SK-MEL-5 (cell line): ENCODE results near the gene TSFM. TPM values are rescaled to one million over a fixed set of nuclear protein-coding genes. Genes with fewer than 3 reads are reported as not detected.
A peak's percentile ranks its signal among the peaks of the same experiment; 100 is the strongest.

ENCODE experiments used
- DNase-seq: peaks from one replicate; pipeline ENCODE4 v3.0.0-alpha.2; 2016; ENCODE audit warnings: low read depth, low spot score
- in situ Hi-C: cut with HindIII; loops from 2 replicates; pipeline ENCODE4 v1.10.0; 2016; ENCODE audit warnings: low sequenced_read_pairs, high pct_unique_total_duplicates, low pct_unique_long_range_greater_than_20kb
- total RNA-seq: library from RNA; depleted of rRNA; stranded (reverse); fragments of >200 nt; shearing (Covaris generic); gene quantifications from 2 replicates; pipeline ENCODE4 v1.2.3, GENCODE V29; 2014

Gene TSFM
- total RNA-seq, 1 experiment from 2014 or later = 77.3 TPM

DNA sequence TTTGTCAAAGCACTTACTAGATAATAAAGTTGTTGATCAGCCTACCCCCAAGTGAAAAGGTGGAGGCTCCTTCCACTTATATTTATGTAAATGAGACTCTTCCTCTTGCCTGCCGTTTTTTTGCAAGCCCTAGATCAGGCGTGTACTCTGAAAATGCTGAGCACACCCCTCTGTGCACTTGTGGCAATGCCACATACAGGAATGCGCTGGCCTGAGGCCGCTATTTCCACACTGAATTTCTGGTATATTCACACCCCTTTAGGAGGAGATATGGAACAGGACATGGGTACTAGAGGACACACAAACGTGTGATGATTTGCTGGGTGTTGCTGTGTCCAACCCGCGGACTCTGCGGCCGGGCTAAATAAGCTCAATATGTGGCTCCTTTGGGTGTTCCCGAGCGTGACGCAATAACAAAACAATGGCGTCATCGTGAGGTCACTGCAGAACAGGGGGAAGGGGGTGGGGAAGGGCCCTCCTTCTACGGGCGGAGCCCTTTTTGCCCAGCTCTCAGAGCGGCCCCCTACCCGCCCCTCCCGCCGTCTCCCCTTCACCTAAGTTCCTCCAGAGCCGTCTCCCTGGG, 38.3 kb upstream of the TSFM start:
- DNase-seq = no peak
- in situ Hi-C loops = no loop called here

- DNase-seq = peak; percentile 99
- in situ Hi-C loops = no loop called here
Measured at GRCh38 chr12:57744777-57745484, 37.7 kb upstream of the TSFM start, which contains the start of gene TSPAN31. Gene TSPAN31 (plus strand): TSS chr12:57745039. CDS start chr12:57745155, 116 bp downstream.

DNA sequence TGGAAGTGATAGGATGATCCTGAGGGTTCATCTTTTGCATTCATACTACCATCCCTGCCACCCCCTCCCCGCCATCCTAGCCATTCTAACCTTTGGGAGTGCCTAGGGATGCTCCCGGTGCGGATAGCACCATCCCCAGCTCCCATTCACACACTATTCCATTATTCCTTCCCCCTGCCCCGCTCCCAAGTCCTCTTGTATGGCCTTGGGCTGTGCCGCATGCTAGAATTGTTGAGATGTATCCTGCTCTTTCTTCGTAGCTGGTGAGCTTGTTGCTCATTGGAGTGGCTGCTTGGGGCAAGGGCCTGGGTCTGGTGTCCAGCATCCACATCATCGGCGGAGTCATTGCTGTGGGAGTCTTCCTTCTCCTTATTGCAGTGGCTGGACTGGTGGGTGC, 37.1 kb upstream of the TSFM start:
- in situ Hi-C loops = no loop called here
- peak; percentile 49 for DNase-seq

GRCh38 chr12:57746025-57746424, 36.6 kb upstream of the TSFM start:
- in situ Hi-C loops = no loop called here
- DNase-seq = no peak

- no peak for DNase-seq
- in situ Hi-C loops = no loop called here
Measured at GRCh38 chr12:57749061-57749460, 33.5 kb upstream of the TSFM start.

GRCh38 chr12:57750561-57751431, 31.8 kb upstream of the TSFM start:
- in situ Hi-C loops = no loop called here
- no peak for DNase-seq

GRCh38 chr12:57751432-57751787, 31.2 kb upstream of the TSFM start:
- DNase-seq = no peak
- in situ Hi-C loops = no loop called here

DNA sequence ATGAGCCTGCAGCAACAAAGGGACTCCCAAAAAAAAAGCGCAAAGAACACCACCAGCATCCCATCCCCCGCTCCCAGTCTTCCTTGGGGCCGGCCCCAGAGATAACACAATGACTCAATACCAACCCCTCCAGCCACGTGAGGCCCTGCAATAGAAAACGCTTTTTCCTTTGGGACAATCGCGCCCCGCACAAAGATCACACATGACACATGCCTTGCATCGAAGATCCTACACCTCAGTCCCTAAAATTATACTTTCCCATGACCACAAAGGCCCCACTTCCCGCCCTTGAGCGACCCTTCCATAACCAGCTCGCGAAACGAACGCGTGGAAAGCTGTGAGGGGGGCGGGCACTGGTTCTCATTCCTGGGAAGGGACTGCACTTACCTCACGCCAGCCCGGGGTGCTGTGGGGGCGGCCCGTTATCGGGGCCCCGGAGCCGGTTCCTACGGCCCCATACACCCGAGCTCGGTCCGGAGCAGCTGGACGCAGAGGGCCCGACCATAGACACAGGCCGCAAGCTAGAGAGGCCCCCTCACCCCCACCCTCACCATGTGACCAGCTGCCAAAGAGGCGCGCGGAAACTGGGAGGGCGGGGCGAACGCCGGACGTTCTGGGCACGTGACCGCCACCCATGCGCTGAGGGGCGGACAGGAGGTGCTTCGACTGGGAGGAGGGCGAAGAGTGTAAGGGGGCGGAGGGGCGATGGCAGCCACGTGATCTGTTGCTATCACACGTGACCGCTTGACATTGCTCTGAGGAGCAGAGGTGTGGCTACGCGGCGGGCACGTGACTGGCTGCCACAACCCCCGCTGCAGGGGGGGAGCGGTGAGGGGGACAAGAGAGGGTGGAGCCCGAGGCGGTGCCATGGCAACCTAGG, 30.6 kb upstream of the TSFM start, which contains the start of gene CDK4:
Gene CDK4, minus strand, starts transcription at position 523 of the 880 bp plus-strand sequence. CDS start 593 bp downstream, outside the sequence.
- in situ Hi-C loops = no loop called here
- DNase-seq = peak; percentile 100

DNA sequence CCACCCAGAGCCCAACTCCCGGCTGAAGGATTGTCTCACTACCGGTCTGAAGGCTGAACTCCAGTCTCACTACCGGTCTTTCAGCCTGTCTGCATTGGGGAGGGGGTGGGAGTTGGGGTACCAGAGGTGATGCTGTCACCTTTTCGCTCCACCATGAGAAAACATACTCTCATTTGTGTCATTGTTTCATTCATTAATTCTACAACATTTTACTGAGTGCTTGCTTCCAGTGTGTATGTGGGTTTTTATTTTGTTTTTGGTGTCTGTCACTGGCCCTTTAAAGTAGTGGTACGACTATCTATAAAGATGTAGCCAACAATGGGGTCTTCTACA, 30.0 kb upstream of the TSFM start:
- no peak for DNase-seq
- in situ Hi-C loops = no loop called here

DNA sequence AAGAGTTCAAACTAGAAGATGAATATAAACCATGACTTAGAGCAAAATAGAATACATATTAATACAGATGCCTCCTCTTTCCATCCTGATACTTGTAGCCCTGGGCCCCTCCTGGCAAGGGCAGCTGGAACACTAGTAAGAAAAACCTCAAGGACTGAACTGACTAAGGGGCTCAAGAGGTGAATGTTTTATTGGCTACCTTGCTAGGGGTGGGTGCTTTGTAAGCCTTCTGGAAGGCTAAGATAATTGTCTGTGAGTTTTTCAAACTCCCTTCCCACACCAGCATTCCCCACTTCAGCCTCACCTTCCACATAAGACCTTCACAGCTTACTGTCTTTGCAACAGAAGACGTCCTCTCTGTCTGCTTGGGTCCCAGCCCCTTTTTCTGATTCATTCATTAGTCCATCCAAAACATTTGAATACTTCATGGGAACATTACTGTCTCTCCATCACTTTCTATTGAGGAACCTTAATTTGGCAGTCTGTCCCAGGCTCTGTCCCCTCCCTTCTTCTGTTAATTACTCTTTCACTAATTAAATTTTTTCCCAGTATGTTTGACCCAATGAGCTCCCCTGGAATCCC, 28.7 kb upstream of the TSFM start:
- in situ Hi-C loops = no loop called here

GRCh38 chr12:57754411-57755193, 28.0 kb upstream of the TSFM start, which contains the start of gene MARCHF9:
Gene MARCHF9 (plus strand): TSS chr12:57755103. CDS start chr12:57755529, 426 bp downstream.
- peak; percentile 68 for DNase-seq
- in situ Hi-C loops = no loop called here

More for the DNA sequence above, 28.7 kb upstream of the TSFM start:
- no peak for DNase-seq

DNA sequence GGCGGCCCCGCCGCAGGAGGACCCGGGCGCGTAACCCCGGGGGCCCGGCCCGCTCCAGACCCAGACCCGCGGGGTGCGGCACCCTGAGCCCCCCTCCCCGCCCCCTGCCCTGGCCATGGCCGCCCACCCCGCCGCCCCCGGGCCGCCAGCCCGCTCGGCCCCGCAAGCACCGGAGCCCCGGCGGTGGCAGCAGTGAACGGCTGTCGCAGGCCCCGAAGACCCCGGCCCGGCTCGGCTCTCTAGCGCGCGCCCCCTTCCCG, 27.5 kb upstream of the TSFM start:
- no peak for DNase-seq
- in situ Hi-C loops = no loop called here

DNA sequence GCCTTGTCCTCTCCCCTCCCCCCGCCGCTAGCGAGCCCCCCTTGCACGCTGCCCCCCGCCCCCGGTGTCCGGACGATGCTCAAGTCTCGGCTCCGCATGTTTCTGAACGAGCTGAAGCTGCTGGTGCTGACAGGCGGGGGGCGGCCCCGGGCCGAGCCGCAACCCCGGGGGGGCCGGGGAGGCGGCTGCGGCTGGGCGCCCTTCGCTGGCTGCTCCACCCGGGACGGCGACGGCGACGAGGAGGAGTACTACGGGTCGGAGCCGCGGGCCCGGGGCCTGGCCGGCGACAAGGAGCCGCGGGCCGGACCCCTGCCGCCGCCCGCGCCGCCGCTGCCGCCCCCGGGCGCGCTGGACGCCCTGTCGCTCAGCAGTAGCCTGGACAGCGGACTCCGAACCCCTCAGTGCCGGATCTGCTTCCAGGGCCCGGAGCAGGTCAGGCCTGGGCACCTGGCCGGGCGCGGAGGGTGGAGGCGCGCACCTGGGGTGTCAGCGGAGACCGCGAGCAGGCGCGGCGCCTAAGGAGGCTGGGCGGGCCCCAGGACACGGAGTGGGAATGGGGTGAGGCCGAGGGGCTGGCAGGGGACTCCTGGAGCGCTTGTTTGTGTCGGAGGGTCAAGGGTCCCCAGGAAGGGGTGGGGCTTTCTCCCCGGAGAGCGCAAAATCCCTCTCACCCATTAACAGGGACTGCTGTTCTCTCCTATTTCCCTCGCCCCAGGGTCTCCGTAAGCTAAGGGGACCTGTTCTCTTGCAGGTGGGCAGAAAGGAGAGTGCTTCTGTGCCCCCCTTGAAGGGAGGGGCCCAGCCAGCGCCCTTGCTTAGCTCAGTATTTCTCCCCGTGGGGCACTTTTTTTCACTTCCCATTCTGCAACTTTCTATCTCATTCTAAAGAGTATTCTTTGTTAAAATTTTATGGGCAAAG, 26.9 kb upstream of the TSFM start:
- in situ Hi-C loops = no loop called here

GRCh38 chr12:57756406-57757341, 25.9 kb upstream of the TSFM start:
- in situ Hi-C loops = no loop called here
- DNase-seq = peak; percentile 68

More for the DNA sequence above, 26.9 kb upstream of the TSFM start:
- no peak for DNase-seq

DNA sequence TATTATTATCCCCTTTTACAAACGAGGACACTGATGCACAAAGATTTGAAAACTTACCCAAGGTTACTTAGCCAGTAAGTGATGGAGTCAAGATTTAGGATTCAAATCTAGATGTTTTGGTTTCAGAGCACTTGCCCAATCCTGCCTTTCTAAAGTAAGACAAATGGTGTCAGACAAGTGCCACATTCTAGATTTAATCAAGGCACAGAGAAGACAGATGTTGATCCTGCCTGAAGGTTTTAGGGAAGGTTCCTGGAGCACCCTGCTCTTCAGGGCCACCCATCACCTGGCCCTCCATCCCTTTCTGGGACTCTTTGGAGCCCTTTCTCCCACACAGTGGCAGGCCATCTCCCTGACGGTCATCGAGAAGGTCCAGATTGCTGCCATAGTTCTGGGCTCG, 24.8 kb upstream of the TSFM start:
- no peak for DNase-seq
- in situ Hi-C loops = no loop called here
